ENCODE results near the gene MRGPRD.
"Not testable (repeated sequence)": the region's sequence is repeated elsewhere in the genome, so short reads cannot be mapped to it uniquely, and the experiment has no call there.

MRGPRD gene

DNA sequence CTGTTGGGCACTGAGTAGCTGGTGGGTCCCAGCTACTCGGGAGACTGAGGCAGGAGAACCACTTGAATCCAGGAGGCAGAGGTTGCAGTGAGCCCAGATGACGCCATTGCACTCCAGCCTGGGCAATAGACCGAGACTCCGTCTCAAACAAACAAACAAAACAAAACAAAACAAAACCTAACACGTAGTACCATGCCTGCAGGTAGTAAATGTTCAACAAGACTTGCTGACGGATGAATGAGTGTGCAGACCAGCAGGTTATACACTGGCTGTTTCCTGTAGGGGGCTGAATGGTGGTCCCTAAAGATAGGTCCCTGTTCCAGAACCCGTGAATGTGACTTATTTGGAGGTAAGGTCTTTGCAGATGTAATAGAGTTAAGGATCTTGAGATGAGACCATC, 12.8 kb upstream of the MRGPRD start:
- no peak for DNase-seq (ENCODE audit: low read depth)

DNA sequence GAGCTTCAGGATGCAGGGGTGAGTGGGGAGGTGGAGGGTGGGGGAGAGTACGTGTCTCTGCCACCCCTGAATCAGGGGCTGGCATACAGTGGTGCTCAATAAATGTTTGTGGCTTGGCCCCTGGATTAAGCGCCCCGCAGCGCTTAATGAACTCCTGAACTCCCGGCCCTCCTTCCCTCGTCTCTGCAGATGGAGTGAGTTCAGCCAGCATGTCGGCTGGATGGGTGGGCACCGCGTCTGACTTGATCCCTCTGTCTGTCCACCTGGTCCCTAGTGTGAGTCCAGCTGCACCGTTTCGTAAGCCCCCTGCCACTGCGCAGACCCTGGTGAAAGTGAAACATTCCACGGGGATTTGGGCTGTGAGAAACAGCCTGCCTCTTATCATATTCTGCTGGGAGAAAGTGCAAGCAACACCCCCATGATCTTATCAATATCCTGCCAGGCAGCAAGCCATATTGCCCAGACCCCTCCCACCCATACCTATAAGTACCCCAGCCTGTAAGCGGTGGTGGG, 12.0 kb upstream of the MRGPRD start:
- no peak for DNase-seq (ENCODE audit: low read depth)

DNA sequence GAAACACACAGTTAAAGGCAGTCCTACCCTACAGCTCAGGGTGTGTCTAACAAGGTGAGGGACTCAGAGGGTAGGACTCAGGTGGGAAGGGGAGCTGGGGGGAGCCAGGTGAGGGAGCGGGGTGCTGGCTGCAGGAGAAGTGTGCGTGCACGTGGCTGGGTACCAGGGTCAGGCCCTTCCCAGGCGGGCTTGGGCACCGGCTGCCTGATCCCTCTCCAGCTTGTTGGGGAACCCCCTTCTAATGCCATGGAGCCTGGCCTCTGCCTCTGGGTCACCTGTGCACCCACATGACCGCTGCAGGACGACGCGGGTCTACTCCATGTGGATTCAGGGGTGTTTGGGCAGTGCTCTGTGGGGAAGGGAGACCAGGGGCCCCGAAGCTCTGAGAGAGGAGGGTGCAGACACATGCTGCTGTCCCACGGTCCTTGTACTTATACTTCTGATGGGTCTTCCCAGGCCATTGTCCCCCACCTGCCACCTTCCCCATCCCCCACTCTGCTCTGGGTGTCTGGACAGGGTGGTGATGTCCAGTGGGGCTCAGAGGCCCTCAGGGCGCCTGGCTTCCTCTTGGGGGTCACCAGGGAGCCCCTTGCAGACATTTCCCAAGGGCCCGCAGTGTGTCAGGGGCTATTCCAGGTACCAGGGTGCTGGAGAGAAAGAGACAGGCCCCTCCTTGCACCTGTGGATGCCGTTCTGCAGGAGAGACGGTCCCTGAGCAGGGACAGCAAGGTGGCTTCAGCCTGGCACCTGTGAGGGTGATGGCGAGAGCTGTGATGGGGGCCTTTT, 10.4 kb upstream of the MRGPRD start:
- no peak for DNase-seq (ENCODE audit: low read depth)

DNA sequence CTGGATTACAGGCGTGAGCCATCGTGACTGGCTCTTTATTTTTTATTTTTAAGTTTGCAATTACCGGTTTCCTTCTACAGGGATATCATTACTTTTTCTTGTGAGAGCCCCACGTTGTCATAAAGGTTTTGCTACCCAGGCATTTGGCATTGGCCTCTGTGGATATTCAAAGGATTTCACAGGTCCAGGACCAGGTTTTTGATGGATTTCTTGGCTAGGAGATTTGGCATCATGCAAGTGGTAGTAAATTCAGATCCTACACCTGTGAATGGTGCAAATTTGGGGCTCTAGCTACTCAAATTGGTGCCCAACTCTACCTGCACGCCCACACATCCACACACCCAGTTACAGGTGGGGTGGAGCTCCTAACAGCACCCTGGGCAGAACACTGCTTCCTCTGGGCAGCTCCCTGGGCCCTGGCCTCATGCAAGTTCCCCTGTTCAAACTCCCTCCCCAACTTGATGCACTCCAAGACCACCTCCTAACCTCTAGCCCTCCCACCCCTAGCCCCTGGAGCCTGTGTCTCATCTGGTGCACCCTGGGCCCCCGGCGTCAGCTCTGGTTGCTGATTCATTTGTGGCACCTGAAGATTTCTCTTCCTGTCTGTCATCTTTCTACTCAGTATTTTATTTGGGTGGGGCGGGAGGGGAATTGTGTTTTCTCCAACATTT, 9.3 kb upstream of the MRGPRD start:
- DNase-seq (ENCODE audit: low read depth), result no peak

DNA sequence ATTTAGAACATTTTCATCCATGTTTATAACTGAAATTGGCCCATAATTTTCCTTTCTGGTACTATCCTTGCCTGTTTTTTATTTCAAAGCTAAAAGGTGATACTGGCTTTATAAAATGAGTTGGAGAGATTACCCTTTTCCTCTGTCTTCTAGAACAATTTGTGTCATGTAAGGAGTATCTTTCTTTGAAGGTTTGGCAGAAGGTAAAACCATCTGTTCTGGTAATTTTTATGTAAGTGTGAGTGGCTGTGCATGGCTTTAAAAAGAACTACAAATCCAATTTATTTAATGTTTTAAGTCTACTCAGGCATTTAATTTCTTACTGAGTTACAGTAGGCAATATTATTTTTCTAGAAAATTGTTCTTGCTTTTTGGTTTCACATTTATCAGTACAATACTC, 7.7 kb upstream of the MRGPRD start:
- no peak for DNase-seq (ENCODE audit: low read depth)

DNA sequence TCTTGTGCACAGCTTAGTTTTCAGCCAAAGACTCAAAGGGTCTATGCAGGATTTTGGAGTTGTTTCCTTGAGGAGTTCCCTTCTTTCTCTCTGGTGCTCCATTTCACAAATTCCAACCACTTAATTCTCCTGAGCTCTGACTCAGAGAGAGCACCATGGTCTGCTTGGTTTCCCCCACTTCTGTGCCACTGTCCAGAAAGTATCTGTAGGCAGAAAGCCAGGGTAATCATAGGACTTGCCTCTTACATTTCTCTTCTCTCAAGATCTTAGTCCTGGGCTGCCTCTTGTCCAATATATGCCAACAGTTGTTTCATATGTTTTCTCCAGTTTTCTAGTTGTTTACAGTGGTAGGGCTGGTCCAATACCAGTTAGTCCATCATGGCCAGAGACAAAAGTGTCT, 6.4 kb upstream of the MRGPRD start:
- DNase-seq (ENCODE audit: low read depth), result no peak

DNA sequence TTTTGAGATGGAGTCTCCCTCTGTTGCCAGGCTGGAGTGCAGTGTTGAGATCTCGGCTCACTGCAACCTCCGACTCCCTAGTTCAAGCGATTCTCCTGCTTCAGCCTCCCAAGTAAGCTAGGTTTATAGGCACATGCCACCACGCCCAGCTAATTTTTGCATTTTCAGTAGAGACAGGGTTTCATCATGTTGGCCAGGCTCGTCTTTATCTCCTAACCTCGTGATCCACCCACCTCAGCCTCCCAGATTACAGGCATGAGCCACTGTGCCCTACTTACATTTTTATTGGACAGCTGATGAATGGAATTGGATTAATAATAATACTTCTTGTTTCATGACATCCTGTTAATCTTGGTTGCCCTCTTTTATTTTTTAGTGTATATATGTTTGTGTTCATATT, 3.0 kb upstream of the MRGPRD start:
- no peak for DNase-seq (ENCODE audit: low read depth)

DNA sequence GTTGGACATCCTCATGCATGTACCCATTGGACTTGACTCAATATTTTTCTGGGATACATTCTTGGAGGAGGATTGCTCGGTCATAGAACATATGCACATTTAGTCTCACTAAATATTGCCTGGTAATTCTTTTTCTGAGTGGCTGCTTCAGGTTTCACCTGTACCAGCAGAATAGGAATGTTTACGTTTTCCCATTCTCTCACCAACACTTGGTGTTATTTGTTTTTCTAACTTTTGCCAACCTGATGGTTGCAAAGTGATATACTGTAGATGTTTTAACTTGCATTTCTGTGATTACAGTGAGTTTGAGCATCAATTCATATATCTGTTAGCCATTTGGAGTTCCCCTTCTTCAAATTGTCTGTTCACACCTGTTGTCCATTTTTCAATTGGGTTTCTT, 1.3 kb upstream of the MRGPRD start:
- no peak for DNase-seq (ENCODE audit: low read depth)

DNA sequence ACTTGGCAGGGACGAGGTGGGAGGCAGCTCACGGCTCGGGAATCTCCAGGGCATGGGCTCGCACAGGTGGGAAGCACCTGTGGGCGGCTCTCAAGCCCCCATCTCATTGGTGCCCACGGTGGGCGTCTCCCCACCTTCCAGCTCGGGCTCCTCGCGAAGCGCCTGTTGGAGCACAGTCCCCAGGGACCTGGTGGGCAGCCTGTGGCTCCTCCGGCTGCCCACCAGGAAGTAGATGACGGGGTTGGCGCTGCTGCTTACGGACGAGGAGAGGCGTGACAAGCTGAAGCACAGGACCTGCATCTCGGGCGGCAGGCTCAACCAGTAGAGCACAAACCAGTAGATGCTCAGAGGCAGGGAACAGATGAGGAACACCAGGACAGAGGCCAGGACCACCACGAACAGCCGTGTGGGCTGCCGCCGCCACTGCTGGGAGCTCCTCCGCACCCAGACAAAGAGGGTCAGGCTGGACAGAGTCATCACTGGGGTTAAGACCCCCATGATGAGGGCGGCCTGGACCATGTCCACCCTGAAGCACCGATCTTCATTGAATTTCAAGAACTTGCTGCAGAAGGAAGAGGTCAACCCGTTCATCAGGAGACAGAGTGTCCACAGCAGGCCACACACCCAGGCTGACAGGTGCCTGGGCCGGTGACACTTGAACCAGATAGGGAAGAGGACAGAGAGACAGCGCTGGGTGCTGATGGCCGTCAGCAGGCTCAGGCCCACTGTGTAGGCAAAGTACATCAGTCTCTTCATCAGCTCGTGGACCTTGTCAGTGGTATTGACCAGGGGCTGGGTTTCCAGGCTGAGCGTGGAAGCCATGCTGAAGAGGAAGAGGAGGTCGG, 633 bp downstream of the MRGPRD start:
- no peak for DNase-seq (ENCODE audit: low read depth)

DNA sequence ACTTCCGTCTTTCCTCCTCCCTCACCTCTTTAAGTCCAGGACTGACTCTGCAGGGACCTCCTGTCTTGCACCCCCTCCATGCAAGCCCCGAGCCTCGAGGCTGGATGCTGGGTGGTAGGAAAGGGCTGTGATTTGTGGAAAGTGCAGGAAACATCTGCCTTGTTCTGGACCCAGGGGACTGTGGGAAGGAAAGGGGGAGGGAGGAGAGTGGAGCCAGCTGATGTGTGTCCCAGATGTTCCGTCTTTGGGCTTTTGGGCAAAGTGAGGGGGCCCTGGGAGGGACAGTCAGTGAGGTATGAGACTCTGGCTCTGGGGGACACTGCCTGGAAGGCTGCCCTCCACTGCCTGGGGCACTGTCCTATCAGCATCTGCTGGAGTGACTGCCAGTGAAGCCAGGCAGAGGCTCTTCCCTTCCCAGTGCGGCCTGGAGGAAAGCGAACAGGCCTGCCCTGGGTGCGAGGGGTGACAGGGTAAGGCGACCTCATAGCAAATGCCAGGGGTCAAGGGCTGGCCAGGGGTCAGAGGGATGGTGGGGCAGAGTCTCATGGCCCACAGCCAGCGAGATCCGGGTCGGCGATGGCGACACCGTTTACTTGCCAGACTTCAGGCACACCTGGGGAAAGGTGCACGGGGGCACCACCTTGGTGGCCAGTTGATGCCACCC, 1.7 kb downstream of the MRGPRD start:
- no peak for DNase-seq (ENCODE audit: low read depth)

DNA sequence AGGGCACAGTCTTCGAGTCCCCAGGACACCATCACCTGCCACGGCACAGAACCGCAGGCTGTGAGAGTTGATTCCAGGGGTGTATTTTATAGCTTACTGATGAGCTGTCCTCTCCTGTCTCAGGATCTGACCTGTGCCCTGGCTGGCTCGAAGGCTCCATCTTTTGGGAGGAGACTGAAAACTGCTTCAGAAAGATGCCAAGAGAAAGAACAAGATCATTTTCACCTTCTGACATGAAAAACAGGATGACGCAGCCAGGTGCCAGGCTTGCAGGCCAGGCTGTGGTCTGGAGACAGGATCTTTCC, 2.2 kb downstream of the MRGPRD start:
- DNase-seq (ENCODE audit: low read depth), result no peak

DNA sequence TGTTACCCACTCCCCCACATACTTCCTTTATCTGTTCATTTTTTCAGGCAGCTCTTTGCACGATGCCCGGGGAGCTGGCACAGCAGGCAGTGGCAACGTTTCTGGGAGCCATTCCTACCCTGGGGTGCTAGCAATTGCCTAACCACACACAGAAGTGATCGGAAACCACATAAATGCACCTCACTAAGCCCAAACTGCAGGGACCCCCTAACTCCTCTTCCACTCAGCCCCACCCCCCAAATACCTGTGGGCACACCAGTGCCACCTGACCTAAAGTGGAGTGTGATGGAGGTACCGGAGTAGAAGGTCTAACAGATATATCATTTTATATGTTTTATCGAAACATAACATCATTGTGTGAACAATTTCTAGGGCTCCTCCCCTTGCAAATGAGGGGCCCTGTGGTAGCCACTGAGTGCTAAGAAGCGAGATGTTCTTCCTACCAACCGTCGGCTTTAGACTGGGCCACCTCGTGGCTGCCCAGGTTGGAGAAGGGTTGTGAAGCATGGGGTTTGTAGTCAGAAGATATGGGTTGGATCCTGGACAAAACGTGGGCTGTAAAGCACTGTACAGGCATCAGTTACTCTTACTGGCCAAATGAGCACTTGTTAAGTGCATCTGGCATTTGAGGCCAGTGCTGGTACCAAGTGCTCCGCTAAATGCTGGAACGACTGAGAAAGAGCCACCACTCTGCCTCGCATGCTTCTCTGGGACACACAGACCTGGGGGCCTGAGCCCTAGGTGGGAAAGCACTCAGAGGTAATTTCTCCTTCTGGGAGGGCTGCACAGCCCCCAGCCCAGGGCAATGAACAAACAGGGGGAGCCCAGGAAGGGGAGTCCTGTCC, 2.8 kb downstream of the MRGPRD start:
- DNase-seq (ENCODE audit: low read depth), result no peak

DNA sequence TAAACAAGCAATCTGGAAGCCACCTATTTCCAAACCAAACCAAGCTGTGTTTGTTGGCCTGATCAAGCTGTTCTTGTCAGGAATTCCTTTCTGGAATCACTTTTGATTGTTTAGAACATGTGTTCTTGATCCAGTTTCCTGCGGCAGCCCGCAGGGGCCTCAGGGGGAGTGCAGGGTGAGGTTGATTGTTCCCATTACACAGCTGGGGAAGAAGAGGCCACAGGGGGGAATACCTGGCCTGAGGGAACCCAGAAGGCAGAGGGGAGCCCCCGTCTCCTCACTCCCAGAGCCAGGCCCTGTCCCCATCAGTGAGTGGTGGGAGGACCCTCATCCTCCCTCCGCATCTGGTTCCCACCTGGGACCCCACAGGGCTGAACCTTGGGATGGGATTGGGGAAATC, 4.2 kb downstream of the MRGPRD start:
- no peak for DNase-seq (ENCODE audit: low read depth)

DNA sequence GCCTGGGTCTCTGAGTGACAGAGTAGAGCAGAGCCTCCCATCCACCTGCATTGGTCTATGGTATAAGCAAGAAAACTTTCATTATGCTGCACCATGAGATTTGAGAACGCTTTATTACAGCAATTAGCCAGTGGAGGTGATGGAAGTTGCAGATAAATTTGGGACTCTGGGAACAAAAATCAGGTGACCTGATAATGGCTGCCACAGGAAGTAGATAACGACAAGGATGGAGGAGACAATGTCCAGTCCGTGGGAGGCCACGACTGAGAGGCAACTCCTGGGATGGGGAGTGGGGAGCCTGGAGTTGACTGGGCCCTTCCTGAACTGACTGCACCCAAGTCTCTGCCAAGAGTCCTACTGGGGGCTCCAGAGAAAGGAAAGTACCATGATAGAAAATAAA, 4.7 kb downstream of the MRGPRD start:
- no peak for DNase-seq (ENCODE audit: low read depth)

DNA sequence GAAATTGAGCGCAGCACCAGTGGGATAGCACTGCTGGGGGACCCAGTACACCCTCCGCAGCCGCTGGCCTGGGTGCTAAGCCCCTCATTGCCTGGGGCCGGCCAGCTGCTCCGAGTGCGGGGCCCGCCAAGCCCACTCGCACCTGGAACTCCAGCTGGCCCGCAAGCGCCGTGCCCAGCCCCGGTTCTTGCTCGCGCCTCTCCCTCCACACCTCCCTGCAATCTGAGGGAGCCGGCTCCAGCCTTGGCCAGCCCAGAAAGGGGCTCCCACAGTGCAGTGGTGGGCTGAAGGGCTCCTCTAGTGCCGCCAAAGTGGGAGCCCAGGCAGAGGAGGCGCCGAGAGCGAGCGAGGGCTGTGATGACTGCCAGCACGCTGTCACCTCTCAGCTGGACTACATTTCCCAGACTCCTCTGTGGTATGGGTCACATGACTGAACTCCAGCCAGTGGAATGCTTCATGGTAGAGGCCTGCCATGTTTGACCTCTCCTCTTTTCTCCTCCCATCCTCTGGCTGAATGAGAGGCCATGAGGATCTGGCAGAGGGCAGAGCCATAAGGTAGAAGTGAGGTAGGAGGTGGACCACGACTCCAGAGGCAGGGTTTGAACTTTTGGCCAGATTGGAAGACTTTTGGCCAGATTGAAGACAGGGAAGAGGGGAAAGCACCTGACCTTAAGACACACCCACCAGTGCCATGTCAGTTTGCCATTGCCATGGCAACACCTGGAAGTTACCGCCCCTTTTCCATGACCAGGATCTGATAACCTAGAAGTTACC, 6.2 kb downstream of the MRGPRD start:
- DNase-seq (ENCODE audit: low read depth), result no peak

DNA sequence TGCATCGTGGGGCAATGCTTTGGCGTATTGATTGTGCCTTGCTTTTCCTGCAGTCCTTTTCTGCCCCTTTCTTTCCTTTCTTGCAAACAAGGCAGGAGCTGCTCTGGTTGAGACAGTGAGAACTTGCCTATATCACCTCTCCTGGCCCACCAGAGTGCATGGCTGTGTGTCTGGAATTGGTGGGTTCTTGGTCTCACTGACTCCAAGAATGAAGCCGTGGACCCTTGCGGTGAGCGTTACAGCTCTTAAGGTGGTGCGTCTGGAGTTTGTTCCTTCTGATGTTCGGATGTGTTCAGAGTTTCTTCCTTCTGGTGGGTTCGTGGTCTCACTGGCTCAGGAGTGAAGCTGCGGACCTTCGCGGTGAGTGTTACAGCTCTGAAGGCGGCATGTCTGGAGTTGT, 7.1 kb downstream of the MRGPRD start:
- not testable (repeated sequence) for DNase-seq (ENCODE audit: low read depth)

DNA sequence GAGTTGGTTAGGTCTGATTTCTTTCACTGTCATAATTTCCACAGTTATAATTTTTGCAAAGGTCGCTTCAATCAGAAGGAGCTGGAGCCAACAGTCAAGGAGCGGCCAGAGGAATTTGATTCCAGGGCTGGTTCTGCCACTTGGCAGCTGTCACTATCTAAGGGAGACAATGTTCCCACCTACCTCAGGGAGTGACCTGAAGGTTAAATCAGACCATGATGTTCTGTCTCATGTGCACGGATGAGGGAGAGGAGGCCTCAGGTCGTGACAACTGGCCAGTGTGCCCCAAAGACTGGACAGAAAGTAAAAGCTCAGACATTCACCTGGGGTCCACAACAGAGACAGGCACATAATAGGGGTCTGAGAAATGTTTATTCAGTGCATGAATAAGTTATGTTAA, 7.6 kb downstream of the MRGPRD start:
- no peak for DNase-seq (ENCODE audit: low read depth)

DNA sequence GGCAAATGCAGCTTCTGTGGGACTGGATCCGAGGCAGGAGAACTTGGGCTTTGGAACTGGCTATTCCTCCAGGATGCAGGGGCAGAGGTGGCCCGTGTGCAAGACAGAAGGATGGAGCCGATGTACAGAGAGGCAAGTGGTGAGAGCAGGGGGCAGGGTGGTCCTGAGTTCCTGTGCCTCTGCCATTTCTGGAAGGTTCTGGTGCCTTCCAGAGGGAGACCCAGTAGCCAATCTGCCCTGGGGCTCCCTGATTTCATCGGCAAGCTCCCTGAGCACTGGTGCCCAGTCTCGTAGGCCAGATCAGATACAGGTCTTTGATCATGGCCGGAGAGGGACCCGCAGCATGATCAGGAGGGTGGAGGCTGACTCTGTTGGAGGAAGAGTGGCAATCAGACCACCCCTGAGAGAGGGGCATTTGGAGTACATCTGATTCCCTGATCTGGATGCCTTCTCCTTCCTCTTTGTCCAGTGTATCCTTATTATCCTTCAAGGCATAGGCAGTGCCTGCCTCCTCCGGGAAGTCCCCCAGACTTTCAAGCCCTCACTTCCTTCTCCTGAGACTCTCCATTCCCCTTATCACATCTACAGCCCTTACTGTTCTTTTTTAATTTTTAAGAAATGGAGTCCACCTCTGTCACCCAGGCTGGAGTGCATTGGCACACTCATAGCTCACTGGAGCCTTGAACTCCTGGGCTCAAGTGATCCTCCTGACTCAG, 9.7 kb downstream of the MRGPRD start:
- no peak for DNase-seq (ENCODE audit: low read depth)

DNA sequence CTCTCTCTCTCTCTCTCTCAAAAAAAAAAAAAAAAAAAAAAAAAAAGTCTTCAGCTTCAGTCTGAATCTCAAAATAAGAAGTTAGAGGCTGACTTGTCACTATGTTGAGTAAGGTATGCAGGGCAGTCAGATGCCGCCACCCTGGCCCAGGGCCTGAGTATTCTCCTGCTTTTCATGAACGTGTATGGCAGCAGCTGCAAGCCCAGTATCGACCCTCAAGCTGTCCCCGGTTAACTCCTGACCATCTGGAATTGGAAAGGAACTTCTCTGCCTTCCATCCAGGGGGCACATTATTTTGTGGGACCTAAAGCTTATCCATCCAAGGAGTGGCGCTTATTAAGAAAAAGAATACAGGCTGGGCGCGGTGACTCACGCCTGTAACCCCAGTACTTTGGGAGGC, 11.4 kb downstream of the MRGPRD start:
- no peak for DNase-seq (ENCODE audit: low read depth)

All from activated T-helper 9 cell treated with anti-CD3 and anti-CD28 coated beads, Interleukin-2, amount 50 U/mL, for 16 hours (primary cell).